SU-DHL-6 (cell line): ENCODE data around the gene CYP19A1.

Experiments
- EZH2phosphoT487 ChIP-seq: fragments of 200-600 bp; sonication (generic), shearing (Covaris generic); conservative IDR thresholded peaks from 2 replicates; pipeline ENCODE4 v1.6.1; 2018; ENCODE audit warnings: mild to moderate bottlenecking, antibody characterized with exemption, low read length, moderate library complexity, mixed read lengths
- TF ChIP-seq, protein P1 (sequence below): fragments of 200-600 bp; sonication (generic); IDR thresholded peaks from one replicate; pipeline ENCODE4 v1.5.1; 2017; ENCODE audit warnings: antibody characterized with exemption, mild to moderate bottlenecking, low read length, moderate library complexity; ENCODE audit not compliant: insufficient read depth, poor library complexity, severe bottlenecking

DNA sequence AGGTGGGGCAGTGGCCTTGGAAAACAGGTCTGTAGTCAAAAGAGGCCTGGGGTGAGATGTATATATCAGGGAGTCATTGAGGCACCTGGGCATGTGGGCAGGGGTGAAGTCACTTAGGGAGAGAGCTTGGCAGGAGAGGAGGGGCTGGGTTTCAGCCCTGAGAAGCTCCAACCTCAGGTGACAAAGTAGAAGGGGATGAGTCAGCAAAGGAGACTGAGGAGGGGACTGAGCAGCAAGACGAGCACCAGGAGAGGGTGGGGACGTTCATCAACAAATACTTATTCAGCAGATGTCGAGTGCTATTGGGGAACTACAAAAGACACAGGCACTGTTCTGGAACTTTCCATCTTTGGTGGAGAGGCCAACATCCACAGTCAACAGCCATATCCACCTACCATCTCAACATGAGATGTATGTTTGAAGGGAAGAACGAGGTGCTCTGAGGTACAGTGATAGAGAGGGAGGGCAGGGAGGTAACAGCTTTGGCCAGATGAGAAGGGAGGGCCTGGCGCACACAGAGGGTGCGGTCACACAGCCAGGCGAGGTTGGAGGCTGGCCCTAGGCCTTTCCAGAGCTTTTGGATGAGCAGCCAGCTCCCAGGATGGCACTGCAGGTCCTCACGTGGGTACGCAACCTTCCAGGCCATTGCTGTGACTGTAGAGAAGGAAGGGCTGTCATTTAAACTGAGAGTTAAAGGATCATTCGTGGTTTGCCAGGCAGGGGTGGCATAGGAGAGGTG lies 48.7 kb upstream of the CYP19A1 start:
- TF ChIP-seq, protein P1, sequence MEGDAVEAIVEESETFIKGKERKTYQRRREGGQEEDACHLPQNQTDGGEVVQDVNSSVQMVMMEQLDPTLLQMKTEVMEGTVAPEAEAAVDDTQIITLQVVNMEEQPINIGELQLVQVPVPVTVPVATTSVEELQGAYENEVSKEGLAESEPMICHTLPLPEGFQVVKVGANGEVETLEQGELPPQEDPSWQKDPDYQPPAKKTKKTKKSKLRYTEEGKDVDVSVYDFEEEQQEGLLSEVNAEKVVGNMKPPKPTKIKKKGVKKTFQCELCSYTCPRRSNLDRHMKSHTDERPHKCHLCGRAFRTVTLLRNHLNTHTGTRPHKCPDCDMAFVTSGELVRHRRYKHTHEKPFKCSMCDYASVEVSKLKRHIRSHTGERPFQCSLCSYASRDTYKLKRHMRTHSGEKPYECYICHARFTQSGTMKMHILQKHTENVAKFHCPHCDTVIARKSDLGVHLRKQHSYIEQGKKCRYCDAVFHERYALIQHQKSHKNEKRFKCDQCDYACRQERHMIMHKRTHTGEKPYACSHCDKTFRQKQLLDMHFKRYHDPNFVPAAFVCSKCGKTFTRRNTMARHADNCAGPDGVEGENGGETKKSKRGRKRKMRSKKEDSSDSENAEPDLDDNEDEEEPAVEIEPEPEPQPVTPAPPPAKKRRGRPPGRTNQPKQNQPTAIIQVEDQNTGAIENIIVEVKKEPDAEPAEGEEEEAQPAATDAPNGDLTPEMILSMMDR: no peak
- TF ChIP-seq EZH2phosphoT487: no peak
